Jurkat, Clone E6-1 (cell line): Measurements from ENCODE around the gene MGLL.

Source experiments
- DNase-seq: peaks from one replicate; pipeline ENCODE4 v3.0.0-alpha.2; 2011; ENCODE audit warnings: low read depth, low spot score
- H3K4me3 ChIP-seq: 2 replicates; pipeline ENCODE4 v1.5.1; 2011; ENCODE audit warnings: mild to moderate bottlenecking, low read length, control low read depth, moderate library complexity

MGLL gene

GRCh38 chr3:127735767-127736693, 86.3 kb downstream of the MGLL start:
- H3K4me3 ChIP-seq, result no peak overlapping the region
- DNase-seq, result no peak

- DNase-seq, result no peak
- H3K4me3 ChIP-seq, result no peak overlapping the region
These were observed 87.4 kb downstream of the MGLL start for GRCh38 chr3:127734754-127735473.

DNA sequence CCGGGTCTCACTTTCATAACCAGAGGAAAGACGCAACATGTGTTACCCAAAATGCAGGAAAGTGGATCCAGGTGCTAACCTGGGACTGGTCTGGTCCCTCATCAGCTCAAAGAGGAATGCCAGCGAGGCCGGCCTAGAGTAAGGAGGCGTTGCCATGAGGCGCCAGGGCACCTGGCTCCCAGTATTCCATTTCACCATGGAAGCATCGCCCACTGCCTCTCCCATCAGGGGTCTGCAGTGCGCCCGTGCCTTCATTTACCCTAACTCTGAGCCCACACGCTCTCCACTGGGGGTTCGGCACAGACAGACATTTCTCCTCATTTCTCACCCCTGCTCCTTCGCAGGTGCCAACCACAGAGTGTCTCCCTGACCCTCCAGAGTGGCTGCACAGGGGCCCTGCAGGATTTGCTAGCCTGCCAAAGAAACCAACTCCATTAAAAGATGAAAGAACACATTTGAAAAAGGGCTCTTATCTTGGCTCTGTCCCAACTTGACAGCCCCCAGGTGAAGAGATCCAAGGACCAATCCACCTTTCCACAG, 88.1 kb downstream of the MGLL start:
- DNase-seq, result no peak
- H3K4me3 ChIP-seq, result no peak overlapping the region

- no peak overlapping the region for H3K4me3 ChIP-seq
- DNase-seq, result no peak
These were observed 88.5 kb downstream of the MGLL start for GRCh38 chr3:127733781-127734180.

GRCh38 chr3:127732879-127733350, 89.4 kb downstream of the MGLL start:
- H3K4me3 ChIP-seq, result no peak overlapping the region
- no peak for DNase-seq

DNA sequence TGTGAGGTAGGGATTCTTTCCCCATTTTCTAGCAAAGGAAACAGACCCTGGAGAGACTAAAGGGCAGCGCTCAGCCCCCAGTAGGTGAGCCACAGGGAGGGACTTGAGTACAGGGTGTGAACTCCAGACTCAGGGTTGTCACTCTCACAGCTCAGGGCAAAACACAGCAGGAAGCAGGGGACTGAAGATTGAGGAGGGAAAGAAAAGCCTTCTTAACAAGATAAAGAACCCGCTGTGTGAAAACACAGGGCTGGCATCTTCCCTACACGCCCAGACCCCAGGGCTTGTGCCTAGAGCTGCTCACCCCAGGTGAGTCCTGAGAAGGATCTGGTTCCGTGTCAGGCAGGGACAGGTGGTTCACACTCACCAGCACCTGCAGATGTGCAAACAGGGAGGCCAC, 90.0 kb downstream of the MGLL start:
- no peak for DNase-seq
- H3K4me3 ChIP-seq, result no peak overlapping the region

DNA sequence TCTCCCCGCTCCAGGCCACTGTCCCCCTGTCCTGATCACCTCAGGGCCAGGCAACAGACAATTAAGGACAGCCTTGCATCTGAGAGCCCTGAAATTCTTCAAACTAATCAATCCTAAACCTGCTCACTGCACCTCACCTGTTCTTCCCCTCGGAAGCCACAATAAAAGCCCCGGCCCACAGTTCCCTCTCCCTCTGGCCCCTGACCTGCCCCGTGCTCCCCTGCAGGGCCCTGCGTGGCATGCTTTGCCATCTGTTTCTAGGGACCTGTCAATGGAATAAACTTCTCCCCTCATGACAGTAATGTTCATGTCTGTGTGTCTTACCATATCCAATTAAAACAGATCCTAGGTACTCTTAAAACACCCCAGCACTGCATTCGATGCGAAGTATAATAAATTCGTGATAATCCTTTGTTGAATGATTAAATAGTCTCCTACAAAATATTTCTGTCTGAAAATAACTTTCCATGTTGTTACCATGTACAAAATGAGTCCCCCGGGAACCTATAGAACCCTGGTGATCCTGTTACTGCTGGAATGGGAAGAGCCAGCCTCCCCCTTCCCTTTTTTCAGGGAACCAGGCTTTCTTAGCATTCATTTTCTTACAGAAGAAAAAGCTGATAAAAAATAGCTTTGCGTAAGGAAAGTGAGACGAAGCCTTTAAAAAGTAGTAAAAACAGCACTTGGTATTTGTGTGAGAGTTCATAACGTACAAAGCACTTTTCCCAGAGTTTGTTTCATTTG, 90.6 kb downstream of the MGLL start:
- DNase-seq, result no peak
- no peak overlapping the region for H3K4me3 ChIP-seq

GRCh38 chr3:127730666-127731295, 91.5 kb downstream of the MGLL start:
- no peak for DNase-seq
- H3K4me3 ChIP-seq, result no peak overlapping the region

DNA sequence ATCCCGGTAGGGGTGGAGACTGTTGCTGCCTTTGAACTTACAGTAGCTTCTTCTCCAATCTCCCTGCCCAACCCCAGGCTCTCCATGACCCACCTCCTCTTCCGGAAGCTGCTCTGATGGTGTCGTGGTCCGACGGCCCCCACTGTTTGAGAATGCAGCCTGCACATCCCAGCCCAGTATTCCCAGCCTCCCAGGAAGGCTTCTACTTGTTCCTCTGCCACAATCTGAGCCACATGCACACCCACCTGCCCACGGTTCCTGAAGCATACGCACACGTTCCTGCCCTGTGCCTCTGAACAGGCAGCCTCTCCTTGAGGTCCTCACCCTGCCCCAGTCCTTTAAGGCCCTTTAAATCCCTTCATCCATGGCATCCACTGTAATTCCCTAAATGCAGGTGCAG, 92.1 kb downstream of the MGLL start:
- no peak overlapping the region for H3K4me3 ChIP-seq
- no peak for DNase-seq

DNA sequence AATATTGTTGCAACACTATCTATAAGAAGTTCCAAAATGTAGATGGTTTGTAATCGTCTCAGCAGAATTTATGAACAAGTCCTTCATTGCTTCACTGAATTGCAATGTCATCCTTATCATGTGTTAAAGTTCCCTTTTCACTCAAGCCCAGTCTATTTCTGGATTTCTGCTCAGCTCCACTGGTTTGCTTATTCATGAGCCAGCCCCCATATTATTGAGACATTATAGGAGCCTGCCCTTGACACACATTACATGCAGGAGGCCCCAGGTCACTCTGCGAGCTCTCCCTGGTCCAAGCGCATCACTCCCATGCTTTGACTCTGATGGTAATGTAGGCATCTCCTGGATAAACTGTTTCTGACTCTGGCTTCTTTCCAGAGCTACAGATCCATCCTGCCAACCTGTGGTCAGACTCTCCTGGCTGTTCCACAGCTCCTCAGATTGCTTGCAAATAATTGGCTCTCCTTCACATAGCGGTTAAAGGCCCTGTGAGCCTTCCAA, 92.7 kb downstream of the MGLL start:
- DNase-seq, result no peak
- no peak overlapping the region for H3K4me3 ChIP-seq

- H3K4me3 ChIP-seq, result no peak overlapping the region
- no peak for DNase-seq
These were observed 93.8 kb downstream of the MGLL start for GRCh38 chr3:127728417-127729015.

DNA sequence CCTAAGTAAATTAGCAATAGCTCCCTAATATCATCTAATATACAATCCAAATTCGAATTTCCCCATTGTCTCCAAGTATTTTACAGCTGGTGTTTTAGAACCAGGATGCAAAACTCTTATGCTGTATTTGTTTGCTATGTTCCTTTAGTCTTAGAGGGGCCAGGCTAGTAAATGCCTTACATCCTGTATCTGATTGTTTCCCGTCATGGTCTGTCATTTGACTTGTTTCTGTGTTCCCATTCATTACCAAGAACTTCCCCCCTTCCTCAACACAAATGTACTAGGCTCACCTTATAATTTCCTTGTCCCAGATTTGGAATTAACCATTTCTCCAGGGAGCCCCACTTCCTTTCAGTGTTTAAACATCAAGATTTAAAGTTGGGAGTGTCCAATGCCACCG, 95.4 kb downstream of the MGLL start:
- DNase-seq, result no peak

GRCh38 chr3:127723011-127723567, 99.2 kb downstream of the MGLL start:
- DNase-seq, result no peak
- no peak overlapping the region for H3K4me3 ChIP-seq

More for the DNA sequence above, 95.4 kb downstream of the MGLL start:
- H3K4me3 ChIP-seq, result no peak overlapping the region

DNA sequence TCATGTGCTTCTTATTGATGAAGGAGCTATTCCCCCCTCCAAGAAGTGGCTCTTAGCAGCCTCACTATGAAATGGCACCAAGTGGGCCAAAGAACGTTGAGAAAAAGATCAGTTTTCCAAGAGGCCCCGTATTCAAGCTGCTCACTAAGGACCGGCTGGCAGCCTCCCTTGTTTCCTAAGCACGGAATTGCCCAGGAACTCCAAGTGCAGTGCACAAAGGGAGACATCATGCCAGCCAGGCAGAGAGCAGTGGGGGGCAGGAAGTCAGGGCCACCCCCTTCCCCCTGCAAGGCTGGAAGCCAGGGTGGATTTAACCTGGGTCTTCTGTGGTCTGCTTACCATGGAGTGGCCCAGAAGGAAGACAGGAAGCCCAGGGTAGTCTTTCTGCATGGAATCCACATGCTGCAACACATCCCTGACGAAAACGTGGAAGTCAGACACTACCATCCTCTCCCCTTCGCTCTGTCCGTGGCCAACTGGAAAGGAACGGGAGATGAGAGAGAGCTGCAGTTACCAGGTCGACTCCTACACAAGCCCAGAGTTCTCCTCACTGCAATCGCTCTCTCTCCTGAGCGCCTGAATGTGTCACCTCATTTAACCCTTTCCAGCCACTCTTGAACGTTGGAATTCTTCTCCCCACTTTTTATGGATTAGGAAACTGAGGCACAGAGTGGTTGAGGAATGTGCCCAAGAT, 100.1 kb downstream of the MGLL start:
- no peak for DNase-seq
- no peak overlapping the region for H3K4me3 ChIP-seq

DNA sequence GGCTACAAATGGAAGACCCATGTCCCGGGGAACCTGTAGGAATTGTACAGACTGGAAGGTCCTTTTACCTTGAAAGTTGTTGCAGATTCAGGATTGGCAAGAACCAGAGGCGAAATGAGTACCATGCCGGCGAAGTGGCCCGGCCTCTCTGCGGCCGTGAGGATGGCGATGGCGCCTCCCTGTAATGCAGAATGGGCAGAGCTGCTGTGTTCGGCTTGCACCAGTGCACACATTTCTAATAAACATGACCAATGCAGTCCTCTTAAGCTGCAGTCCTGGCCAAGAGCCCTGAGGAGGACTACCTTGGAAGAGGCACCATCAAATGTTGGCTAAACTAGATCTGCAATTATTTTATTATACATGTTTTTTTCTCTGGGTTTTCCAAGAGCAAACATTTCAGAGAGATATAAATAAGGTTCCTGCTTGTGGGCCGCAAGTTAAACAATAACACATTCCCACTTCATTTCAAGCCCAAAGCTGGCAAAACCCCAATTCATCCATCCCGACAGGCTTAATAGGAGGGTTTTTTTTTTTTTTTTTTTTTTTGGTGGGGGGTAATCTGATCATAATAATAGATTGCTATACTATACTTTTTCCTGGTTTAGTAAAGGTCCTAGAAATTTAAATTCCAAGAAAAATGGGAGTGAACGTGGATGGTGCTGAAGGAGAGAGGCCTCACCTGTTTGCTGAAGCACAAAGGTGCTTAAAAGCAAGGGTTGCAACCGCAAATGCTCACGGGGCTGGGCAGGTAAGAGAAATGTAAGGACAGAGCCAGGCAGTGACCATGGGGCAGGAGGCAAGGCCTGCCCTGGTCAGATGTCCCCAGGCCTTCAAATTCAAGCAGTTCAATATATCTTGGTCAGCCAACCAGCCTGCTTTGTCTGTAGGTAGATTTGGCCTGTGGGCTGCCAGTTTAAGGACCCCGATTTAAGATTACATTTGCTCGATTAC, 101.1 kb downstream of the MGLL start:
- no peak overlapping the region for H3K4me3 ChIP-seq

GRCh38 chr3:127720161-127720823, 102.0 kb downstream of the MGLL start:
- no peak for DNase-seq
- no peak overlapping the region for H3K4me3 ChIP-seq

More for the DNA sequence above, 101.1 kb downstream of the MGLL start:
- DNase-seq, result no peak
